ENCODE results near the gene HABP4.

HABP4 gene

GRCh38 chr9:96524764-96525163, 74.8 kb downstream of the HABP4 start:
- Histone ChIP-seq H3K9me3 (ENCODE audit: control insufficient read depth, low read length) (no peaks in the 10 kb centered on the region), H3K4me3 (ENCODE audit: low read depth, low read length) (no peak overlapping the region), H3K27ac (no peak overlapping the region), H3K36me3 (ENCODE audit: control insufficient read depth, insufficient read depth, low read length) (no peaks in the 10 kb centered on the region), H3K4me1 (no peaks in the 10 kb centered on the region), H3K9ac (no peak overlapping the region), H3K4me2 (ENCODE audit: low read length) (no peak overlapping the region), H3K79me2 (no peaks in the 10 kb centered on the region), H3K27me3 (ENCODE audit: control insufficient read depth, insufficient read depth, low read length) (no peaks in the 10 kb centered on the region), H2AFZ (no peak overlapping the region)
- TF ChIP-seq, protein P1, sequence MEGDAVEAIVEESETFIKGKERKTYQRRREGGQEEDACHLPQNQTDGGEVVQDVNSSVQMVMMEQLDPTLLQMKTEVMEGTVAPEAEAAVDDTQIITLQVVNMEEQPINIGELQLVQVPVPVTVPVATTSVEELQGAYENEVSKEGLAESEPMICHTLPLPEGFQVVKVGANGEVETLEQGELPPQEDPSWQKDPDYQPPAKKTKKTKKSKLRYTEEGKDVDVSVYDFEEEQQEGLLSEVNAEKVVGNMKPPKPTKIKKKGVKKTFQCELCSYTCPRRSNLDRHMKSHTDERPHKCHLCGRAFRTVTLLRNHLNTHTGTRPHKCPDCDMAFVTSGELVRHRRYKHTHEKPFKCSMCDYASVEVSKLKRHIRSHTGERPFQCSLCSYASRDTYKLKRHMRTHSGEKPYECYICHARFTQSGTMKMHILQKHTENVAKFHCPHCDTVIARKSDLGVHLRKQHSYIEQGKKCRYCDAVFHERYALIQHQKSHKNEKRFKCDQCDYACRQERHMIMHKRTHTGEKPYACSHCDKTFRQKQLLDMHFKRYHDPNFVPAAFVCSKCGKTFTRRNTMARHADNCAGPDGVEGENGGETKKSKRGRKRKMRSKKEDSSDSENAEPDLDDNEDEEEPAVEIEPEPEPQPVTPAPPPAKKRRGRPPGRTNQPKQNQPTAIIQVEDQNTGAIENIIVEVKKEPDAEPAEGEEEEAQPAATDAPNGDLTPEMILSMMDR (IDR thresholded peaks at IDR 0.05) = no peak

- Histone ChIP-seq H2AFZ (no peak overlapping the region), H3K4me2 (ENCODE audit: low read length) (no peak overlapping the region), H3K4me3 (ENCODE audit: low read depth, low read length) (no peak overlapping the region), H3K4me1 (no peaks in the 10 kb centered on the region), H3K27ac (no peak overlapping the region), H3K9ac (no peak overlapping the region), H3K79me2 (no peaks in the 10 kb centered on the region), H3K36me3 (ENCODE audit: control insufficient read depth, insufficient read depth, low read length) (no peaks in the 10 kb centered on the region), H3K9me3 (ENCODE audit: control insufficient read depth, low read length) (no peaks in the 10 kb centered on the region), H3K27me3 (ENCODE audit: control insufficient read depth, insufficient read depth, low read length) (no peaks in the 10 kb centered on the region)
- TF ChIP-seq, protein P1 (IDR thresholded peaks at IDR 0.05) = no peak
Measured at GRCh38 chr9:96532173-96532572, 82.2 kb downstream of the HABP4 start.

DNA sequence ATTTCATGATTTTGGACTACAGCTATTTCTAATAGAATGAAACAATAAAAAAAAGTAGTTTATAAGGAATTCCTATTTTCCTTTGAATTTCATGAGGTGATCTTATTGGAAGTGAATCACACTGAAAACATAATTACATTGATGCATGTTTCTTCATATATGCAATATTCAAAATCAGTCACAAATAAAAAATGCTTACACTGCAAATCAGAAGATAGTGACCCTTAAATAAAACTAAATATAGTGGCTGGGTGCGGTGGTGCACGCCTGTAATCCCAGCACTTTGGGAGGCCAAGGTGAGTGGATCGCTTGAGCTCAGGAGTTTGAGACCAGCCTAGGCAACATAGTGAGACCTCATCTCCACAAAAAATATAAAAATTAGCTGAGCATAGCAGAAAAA, 90.1 kb downstream of the HABP4 start:
- H3K9ac ChIP-seq = no peak overlapping the region
- H3K79me2 ChIP-seq = no peaks in the 10 kb centered on the region
- no peaks in the 10 kb centered on the region for H3K4me1 ChIP-seq
- no peaks in the 10 kb centered on the region for H3K9me3 ChIP-seq (ENCODE audit: control insufficient read depth, low read length)
- TF ChIP-seq, protein P1 (IDR thresholded peaks at IDR 0.05) = no peak
- H3K4me2 ChIP-seq (ENCODE audit: low read length) = no peak overlapping the region
- H3K4me3 ChIP-seq (ENCODE audit: low read depth, low read length) = no peak overlapping the region
- H3K36me3 ChIP-seq (ENCODE audit: control insufficient read depth, insufficient read depth, low read length) = no peaks in the 10 kb centered on the region
- no peak overlapping the region for H3K27ac ChIP-seq
- no peak overlapping the region for H2AFZ ChIP-seq
- no peaks in the 10 kb centered on the region for H3K27me3 ChIP-seq (ENCODE audit: control insufficient read depth, insufficient read depth, low read length)

Measured in parathyroid adenoma (tissue), 2 donors.